GM18498 (cell line): ENCODE measurements around the gene LYSMD1.
A peak's percentile ranks its signal among the peaks of the same experiment; 100 is the strongest.
"Not testable (repeated sequence)": the region's sequence is repeated elsewhere in the genome, so short reads cannot be mapped to it uniquely, and the experiment has no call there.

Experiments used
- ATAC-seq: cut with Tn5 transposase; IDR thresholded peaks from one replicate; pipeline ENCODE4 v1.9.1; 2021; ENCODE audit warnings: mild to moderate bottlenecking, moderate library complexity; ENCODE audit not compliant: unreplicated experiment

LYSMD1 gene, protein sequence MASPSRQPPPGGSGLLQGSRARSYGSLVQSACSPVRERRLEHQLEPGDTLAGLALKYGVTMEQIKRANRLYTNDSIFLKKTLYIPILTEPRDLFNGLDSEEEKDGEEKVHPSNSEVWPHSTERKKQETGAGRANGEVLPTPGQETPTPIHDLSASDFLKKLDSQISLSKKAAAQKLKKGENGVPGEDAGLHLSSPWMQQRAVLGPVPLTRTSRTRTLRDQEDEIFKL

DNA sequence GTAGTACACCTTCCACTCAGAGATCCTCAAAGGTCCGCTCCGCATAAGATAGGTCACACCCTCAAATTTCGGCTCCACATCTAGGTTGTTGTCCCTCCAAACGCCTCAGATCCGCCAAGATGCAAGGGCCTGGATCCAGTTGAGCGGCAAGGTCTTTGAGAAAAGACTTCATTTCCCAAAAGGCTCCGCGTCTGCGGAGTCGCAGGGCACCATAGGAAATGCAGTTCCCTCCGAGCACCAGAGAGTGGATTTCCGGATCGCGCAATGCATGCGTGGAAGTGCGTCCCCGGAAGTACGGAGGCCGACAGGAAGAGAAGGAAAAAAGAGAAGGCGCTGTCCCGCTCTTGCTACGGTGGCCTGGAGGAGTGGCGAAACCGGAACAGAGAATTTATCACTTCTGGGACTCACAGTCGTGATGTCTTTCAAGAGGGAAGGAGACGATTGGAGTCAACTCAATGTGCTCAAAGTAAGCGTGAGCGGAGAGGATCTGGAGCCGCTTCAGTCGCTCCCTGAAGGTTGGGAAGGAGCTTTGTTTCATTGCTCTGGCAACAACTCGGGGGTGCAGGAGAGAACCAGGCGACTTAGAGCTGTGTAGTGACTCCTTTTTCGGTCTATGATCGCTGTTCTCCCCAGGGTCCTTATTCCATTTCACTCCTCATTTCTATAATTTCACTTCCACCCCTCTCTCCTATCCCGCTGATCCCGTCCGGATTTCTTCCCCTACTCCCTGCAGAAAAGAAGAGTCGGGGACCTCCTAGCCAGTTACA lies at the start of gene LYSMD1, which contains the start of gene SCNM1:
Gene LYSMD1 (minus strand): TSS at position 165 of the 767 bp plus-strand sequence. CDS start 644 bp downstream, outside the sequence.
Gene SCNM1 (plus strand): TSS at position 407 of the 767 bp plus-strand sequence. CDS start 9 bp downstream, at position 416.
- peak; percentile 91 for ATAC-seq

DNA sequence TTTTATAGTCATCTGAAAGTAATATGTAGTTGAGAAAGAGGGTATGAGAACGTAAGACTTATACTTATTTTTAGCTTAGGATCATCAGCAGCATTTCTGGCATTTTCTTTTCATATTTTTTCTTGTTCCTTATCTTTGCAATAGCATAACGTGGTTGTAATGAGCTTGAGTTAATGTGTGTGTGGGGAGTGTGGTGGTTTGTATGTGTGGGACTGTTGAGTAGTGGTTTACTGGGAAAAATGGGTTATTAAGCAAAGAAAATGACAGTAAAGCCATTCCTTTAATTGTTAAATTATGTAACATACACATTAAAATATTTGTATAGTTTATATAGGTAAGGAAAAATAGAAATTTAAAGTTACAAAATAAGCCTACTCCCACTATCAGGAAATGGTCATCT lies 47.9 kb upstream of the LYSMD1 start:
- ATAC-seq = no peak

DNA sequence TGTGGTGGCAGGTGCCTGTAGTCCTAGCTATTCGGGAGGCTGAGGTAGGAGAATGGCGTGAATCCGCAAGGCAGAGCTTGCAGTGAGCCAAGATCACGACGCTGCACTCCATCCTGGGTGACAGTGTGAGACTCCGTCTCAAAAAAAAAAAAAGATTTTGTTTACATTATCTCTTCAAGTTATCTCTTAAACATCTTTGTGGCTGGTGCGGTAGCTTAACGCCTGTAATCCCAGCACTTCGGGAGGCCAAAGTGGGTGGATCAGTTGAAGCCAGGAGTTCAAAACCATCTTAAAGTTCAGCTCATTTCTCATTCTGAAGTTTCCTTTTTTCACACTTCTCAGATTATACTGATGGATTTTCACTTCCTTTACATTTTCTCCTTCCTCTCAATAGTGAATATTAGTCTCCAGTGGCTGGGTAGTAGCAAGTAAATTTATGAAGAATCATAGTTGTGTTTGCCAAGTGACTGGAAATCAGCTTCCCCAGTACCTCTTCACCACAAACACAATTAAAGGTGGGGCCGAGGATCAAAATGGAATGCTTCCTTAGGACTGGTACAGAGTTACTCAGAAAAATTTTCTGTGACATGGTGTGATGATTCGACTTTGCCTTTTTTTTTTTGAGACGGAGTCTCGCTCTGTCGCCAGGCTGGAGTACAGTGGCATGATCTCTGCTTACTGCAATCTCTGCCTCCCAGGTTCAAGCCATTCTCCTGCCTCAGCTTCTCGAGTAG lies 46.4 kb upstream of the LYSMD1 start:
- no peak for ATAC-seq

DNA sequence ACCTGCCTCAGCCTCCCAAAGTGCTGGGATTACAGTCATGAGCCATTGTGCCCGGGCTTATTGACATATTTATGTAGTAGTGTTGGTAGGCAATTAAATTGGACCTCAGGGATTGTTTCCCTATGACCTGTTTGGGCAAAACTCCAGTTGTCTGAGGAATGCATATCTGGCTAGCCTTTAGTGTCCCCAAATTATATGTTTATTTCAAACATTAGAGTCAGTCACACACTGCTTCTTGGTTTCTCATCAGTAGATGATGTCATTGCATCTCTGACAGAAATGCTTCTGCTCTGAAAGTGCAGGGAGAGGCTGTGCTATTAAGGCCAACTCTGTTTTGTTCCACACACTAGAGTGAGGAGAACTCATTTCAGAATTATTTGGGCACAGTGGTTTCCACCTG lies 45.1 kb upstream of the LYSMD1 start:
- no peak for ATAC-seq

DNA sequence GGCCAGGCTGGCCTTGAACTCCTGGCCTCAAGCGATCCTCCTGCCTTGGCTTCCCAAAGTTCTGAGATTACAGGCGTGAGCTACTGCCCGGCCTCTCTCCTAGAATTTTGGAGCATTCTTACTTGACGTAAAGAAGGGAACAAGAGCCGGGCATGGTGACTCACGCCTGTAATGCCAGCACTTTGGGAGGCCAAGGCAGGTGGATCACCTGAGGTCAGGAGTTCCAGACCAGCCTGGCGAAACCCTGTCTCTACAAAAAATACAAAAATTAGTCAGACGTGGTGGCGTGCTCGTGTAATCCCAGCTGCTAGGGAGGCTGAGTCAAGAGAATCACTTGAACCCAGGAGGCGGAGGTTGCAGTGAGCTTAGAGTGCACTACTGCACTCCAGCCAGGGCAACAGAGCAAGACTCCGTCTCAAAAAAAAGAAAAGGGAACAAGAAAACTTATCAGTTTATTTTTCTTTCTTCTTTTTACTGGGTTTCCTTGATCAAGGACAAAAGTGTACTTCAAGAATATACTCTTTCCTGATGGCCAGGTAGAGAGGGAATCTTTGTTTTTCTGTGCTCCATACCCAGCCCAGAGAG lies 39.8 kb upstream of the LYSMD1 start:
- not testable (repeated sequence) for ATAC-seq

DNA sequence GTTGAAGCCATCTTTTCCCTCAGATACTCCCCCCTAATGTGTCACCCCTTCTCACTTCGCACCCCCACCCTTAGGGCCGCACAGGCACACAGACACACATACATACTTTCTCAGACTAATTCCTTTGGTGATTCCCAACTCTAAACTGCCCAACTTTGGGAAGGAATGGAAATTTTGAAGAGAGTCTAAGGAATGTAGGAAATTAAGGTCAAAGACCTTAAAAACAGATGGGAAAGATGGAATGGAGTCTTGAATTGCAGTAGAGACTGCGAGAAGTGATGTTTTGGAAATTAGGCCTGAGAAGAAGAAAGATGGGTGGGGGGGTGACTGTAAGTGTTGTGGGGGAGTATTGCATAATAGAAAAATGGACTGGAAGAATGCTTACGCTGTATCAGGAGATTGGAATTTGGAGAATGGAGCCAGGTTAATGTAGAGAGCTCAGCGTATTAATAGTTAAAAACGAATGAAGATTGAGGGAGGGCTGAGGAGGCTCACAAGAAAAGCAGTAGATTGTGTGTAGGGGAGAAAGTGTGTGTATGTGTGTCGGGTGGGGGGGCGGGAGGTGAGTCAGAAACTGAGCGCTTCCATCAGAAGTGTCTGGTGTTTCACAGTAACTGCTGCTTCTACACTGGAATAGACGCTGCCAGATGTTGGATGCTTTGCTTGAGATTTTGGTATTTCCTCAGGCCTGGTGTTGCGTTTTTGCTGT lies 34.3 kb upstream of the LYSMD1 start:
- no peak for ATAC-seq

DNA sequence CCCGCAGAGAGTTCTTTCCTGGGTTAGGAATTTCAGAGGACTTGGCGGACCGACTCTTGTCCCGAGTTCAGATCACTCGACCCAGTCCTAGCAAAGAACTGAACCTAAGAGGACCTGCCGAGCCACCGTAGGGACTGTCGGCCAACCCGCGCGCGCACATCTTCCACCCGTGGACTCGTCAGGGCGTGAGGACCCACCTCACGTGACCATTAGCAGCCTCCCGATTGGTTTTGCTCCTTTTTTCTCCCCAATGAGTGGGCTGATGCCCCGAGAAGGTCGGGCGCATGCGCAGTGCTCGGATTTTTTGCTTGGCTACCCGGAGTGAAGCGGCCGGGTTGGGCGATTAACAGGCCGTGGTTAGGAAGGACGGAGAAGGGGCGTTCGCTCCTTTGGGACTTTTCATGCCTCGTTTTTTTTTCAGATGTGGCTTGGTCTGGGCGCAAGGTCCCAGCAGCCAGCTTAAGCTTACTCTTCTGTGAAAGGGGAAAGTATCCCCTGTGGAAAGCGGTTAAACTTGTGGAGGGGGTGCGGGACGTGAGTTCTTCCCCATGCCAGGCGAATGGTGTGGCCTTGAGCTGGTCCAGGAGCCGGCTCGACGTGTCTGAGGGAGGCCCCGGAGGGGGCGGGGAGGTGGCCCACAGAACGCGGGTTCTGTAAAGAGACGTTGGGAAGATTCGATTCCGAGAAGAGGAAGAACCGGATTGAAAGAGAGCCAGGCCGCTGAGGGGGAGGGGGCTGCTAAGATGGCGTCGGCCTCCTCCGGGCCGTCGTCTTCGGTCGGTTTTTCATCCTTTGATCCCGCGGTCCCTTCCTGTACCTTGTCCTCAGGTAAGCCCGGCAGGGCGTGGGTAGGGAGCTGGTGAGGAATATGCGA lies 32.8 kb upstream of the LYSMD1 start, which contains the start of gene PIP5K1A:
Gene PIP5K1A (plus strand): TSS at position 299 of the 874 bp plus-strand sequence. CDS start 445 bp downstream, at position 744.
- peak; percentile 94 for ATAC-seq

DNA sequence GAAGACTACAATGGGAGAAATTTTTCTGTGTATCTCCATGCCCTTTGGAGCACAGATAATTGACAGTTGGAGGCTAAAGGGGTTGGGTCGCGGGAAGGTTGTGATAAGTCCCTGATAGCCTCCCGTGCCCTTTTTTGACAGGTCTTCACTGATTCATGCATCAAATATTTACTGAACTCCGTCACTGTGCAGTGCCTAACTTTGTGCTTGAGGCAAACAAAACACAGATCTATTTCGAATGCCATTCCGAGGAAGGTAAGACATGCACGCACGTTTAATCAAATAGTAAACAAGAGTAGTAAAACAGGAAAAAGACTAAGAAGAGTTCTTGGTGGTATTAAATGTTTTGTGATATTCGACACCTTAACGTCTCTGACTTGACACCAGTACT lies 32.2 kb upstream of the LYSMD1 start:
- ATAC-seq = no peak

DNA sequence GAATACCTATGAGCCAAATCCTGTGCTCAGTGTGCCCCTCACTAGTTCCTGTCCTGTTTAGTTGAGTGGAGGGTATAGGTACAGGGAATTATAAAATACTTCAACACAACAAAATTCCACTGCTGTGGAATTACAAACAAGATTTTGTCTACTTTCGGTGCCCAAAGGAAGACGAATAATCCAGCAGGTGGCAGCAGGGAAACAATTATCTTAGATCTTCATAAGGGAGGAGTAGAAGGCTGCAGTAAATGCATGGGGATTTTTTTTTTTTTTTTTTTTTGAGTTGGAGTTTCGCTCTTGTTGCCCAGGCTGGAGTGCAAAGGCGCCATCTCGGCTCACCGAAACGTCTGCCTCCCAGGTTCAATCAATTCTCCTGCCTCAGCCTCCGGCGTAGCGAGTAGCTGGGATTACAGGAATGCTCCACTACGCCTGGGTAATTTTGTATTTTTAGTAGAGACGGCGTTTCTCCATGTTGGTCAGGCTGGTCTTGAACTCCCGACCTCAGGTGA lies 30.6 kb upstream of the LYSMD1 start:
- ATAC-seq = no peak

DNA sequence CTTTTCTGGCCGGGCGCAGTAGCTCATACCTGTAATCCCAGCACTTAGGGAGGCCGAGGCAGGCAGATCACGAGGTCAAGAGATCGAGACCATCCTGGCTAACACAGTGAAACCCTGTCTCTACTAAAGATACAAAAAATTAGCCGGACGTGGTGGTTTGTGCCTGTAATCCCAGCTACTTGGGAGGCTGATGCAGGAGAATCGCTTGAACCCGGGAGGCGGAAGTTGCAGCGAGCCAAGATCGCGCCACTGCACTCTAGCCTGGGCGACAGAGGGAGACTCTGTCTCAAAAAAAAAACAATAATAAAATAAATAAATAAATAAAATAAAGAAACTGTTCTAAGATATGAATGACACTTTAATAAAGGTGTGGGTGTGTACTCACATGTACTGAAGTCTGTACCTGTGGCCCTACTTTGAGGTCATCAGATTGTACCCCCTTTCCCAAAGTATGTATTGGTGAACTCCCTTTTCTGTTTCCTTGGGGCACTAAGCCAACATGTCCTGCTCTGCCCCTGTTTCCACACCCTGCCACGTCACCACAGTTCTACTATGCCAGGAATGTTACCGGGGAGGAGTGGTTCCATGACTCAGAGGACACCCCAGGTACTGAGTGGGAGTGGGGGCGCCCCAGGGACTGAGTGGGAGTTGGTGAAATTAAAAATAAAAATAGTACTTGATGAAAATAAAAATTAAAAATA lies 29.3 kb upstream of the LYSMD1 start:
- not testable (repeated sequence) for ATAC-seq

DNA sequence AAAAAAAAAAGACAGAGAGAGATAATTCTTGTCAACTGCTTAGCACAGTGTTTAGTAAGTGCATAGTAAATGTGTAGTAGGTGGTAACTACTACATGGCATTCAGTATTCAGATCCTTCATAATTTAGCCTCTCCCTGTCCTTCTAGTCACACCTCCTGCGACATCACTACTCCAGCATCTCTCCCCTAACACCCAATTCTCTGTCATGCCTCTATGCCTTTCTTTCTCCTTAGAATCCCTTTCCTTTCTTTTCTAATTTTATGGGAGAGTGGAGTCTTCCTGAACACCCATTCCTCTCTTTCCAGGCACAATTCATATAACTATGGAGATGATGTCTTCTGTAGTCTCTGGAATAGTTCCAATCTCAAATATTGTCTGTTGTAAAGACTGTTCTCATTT lies 28.2 kb upstream of the LYSMD1 start:
- no peak for ATAC-seq

DNA sequence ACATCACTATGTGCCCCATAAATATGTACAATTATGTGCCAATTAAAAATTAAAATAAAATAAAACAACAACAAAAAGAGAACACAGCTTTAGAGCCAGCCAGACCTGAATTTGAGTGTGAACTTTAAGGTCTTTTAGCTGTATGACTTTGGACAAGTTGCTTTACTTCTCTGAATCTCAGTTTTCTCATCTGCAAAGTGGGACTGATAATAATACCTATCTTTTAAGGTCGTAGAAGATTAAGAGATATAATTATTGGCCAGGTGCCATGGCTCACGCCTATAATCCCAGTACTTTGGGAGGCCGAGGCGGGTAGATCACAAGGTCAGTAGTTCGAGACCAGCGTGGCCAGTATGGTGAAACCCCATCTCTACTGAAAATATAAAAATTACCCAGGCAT lies 27.6 kb upstream of the LYSMD1 start:
- ATAC-seq = no peak

DNA sequence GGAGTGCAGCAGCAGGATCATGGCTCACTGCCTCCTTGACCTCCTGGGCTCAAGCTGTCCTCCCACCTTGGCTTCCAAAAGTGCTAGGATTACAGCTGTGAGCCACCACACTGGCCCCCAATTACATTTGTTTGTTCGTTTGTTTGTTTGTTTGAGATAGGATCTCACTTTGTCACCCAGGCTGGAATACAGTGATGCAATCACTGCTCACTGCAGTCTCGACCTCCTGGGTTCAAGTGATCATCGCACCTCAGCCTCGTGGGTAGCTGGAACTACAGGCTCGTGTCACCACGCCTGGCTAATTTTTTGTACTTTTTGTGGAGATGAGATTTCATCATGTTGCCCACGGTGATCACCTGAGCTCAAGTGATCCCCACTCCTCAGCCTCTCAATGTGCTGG lies 26.3 kb upstream of the LYSMD1 start:
- no peak for ATAC-seq

DNA sequence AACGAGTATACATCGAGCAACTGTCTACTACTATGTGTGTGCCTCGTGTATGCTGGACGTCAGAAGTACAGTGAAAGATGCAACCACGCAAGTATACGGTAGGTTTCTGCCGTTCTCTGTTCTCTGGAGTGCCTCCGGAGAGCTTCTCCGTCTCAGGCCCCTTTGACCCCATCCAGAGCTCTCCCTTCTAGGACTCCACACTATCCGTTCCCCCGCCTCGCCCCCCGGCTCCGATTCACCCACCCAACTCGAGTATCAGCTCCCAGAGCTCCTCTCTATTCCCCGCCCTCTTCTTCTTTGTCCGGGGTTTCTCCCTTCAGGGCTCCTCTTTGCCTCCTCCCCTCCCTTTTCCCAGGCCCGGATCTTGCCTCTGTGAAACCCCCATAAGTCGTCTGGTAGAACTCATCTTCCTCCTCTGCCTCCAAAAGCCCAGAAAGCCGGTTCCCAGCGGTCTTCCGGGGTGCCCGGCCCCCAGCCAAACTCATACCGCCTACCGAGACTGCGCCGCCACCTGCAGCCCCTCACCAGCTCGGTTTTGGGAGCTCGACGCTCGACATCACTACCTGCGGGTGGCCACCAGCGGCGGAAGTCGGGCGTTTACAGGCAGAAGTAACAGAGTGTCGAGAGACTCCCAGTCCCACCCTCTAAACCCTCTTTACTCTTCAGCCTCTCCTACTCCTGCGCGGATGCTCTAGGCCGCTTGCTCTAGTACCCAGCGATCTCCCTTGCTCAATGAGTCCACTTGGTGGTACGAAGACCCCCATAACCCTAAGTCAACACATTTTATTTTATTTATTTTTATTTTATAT lies 24.1 kb upstream of the LYSMD1 start, which contains the start of gene VPS72:
Gene VPS72 (minus strand): TSS at position 561 of the 809 bp plus-strand sequence. CDS start 76 bp downstream, at position 485.
- ATAC-seq = peak; percentile 92

DNA sequence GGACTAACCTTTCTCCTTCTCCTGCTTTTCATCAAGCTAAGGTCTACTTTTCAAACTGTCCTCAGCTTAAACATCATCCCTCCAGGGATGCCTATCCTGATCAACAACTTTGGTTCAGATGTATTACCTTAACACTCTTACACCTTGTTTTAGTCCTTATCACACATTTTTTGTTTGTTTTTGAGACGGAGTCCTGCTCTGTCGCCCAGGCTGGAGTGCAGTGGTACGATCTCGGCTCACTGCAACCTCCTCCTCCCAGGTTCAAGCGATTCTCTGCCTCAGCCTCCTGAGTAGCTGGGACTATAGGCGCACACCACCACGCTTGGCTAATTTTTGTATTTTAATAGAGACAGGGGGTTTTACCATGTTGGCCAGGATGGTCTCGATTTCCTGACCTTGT lies 23.0 kb upstream of the LYSMD1 start:
- not testable (repeated sequence) for ATAC-seq

DNA sequence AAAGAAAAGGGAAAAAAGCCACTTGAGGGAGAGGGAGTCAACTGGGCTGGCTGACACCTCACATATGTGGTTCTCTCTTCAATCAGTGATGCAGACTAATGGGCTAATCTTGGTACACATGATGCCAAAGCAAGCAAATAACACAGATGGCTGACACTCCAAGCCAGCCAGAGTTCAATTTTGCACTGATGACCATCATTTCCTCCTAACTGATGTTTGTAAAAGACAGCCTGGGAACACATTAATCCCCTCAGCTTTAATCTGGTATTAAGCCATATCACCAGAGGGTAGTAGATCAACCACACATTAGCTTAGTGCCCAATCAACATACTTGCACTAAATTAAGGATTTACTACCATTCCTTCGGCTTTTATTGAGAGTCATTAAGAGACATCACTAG lies 21.5 kb upstream of the LYSMD1 start:
- ATAC-seq = no peak

DNA sequence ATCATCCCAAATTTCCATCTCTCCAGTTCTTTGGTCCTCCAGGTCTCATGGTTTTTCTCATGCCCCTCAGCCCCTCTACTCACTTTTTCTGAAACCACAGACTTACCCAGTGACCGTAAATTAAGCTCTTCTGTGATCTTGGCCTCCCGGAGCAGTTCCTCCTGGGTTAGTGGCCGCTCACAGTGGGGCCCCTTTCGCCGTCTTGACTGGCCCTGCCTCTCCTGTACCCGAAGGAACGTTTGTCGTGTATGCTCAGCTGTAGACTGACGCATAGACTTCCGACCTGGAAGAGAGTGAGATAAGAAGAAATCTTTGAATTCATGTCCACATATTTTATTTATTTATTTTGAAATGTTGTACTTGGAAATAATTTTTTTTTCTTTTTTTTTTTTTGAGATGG lies 18.5 kb upstream of the LYSMD1 start:
- no peak for ATAC-seq
